PC-3 (cell line): ENCODE results near the gene FARS2.

Experiments used
- EZH2 ChIP-seq: fragments of 300-600 bp; sonication (generic); IDR thresholded peaks from one replicate; pipeline ENCODE4 v1.6.1; 2017; ENCODE audit warnings: antibody characterized with exemption, mild to moderate bottlenecking, low read length; ENCODE audit not compliant: unreplicated experiment
- EZH2phosphoT487 ChIP-seq: fragments of 300-600 bp; sonication (generic); IDR thresholded peaks from 2 replicates; pipeline ENCODE4 v1.6.1; 2018; ENCODE audit warnings: mild to moderate bottlenecking, antibody characterized with exemption, low read length, borderline replicate concordance
- TF ChIP-seq, protein P1 (sequence below): fragments of 300-600 bp; sonication (generic); conservative IDR thresholded peaks from 2 replicates; pipeline ENCODE4 v1.5.1; 2017; ENCODE audit warnings: antibody characterized with exemption, low read depth, mild to moderate bottlenecking, low read length

DNA sequence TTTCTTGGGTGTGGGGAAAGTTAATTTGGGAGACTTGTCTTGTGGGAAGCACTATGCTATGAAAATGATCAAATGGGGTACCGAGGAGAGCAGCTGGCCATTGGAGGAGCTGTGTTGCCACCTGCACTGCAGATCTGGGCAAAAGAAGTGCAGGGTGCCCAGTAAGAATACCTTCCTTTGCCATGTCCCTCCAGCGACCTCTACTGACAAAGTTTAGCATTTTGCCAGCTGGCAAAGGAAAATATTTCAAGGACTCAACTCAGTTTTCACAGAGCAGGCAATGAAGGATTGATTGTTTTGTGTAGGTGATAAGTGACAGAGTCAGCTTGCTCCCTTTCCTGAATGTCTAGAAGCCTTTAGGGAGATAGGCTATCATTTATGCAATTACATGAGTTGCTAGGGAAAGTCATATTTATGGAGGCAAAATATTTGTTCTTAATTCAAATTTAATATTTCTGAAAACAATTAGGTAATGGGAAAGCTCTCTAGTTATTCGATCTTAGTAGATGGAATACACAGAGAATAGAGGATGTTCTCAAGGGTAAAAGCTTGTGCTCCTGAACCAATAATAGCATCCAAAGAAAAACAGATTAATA lies 118.4 kb downstream of the FARS2 start:
- TF ChIP-seq, protein P1, sequence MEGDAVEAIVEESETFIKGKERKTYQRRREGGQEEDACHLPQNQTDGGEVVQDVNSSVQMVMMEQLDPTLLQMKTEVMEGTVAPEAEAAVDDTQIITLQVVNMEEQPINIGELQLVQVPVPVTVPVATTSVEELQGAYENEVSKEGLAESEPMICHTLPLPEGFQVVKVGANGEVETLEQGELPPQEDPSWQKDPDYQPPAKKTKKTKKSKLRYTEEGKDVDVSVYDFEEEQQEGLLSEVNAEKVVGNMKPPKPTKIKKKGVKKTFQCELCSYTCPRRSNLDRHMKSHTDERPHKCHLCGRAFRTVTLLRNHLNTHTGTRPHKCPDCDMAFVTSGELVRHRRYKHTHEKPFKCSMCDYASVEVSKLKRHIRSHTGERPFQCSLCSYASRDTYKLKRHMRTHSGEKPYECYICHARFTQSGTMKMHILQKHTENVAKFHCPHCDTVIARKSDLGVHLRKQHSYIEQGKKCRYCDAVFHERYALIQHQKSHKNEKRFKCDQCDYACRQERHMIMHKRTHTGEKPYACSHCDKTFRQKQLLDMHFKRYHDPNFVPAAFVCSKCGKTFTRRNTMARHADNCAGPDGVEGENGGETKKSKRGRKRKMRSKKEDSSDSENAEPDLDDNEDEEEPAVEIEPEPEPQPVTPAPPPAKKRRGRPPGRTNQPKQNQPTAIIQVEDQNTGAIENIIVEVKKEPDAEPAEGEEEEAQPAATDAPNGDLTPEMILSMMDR, result peak; percentile 82
- TF ChIP-seq EZH2 (no peak), EZH2phosphoT487 (no peak)
